ENCODE data around the gene SLC38A3. TPM values are rescaled to one million over a fixed set of nuclear protein-coding genes. Genes with fewer than 3 reads are reported as not detected.

SLC38A3 gene
- total and polyA plus RNA-seq, 2 experiments from 2014 or later: 0.28 to 1.3 TPM

DNA sequence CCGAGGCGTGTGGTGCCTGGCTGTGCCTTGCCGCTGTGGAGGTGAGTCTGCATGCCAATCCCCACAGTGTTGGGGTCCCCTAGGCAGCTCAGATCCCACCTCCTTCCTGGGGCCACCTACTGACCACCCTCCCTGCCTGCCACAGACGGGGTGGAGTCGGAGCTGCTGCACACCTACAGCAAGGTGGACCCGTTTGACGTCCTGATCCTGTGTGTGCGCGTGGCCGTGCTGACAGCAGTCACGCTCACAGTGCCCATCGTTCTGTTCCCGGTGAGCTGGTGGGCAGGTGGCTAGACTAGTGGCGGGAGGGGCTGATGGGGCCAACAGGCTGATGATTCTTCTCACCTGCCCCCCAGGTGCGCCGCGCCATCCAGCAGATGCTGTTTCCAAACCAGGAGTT, 13.4 kb downstream of the SLC38A3 start:
- Histone ChIP-seq H3K27me3 (ENCODE audit: insufficient read depth) (no peaks in the 10 kb centered on the region), H3K36me3 (ENCODE audit: insufficient read depth) (no peaks in the 10 kb centered on the region), H3K79me2 (replicated peaks; ENCODE audit: insufficient read depth) (no peaks in the 10 kb centered on the region), H3K4me2 (no peak overlapping the region), H3K4me3 (no peak overlapping the region), H3F3A (replicated peaks; ENCODE audit: low read depth) (0 out of 2 replicates have a peak, but pooled peaks cover 7% of the 10 kb centered on the region), H3K9me2 (ENCODE audit: insufficient read depth) (no peaks in the 10 kb centered on the region), H3K4me1 (ENCODE audit: insufficient read depth) (no peaks in the 10 kb centered on the region), H4K20me1 (replicated peaks; ENCODE audit: insufficient read depth) (no peaks in the 10 kb centered on the region), H3K27ac (ENCODE audit: low read depth) (no peak overlapping the region), H2AFZ (no peak overlapping the region)
- TF ChIP-seq ZNF331 (CRISPR knock-in tag; IDR thresholded peaks at IDR 0.05; ENCODE audit: low read depth) (no peak), POLR2AphosphoS5 (IDR thresholded peaks at IDR 0.05; ENCODE audit: low read depth) (no peak), STAT1 (IDR thresholded peaks at IDR 0.05; ENCODE audit: unreplicated experiment) (no peak), CREB1 (CRISPR knock-in tag; IDR thresholded peaks at IDR 0.05; ENCODE audit: low read depth) (no peak), ZNF114 (CRISPR knock-in tag; IDR thresholded peaks at IDR 0.05) (no peak), NANOG (IDR thresholded peaks at IDR 0.05; ENCODE audit: borderline replicate concordance) (no peak), EZH2 (IDR thresholded peaks at IDR 0.05; ENCODE audit: low read depth, unreplicated experiment) (no peak), EZH2phosphoT487 (IDR thresholded peaks at IDR 0.05; ENCODE audit: unreplicated experiment) (no peak), JUNB (IDR thresholded peaks at IDR 0.05; ENCODE audit: unreplicated experiment) (no peak)
- TF ChIP-seq, protein P1, sequence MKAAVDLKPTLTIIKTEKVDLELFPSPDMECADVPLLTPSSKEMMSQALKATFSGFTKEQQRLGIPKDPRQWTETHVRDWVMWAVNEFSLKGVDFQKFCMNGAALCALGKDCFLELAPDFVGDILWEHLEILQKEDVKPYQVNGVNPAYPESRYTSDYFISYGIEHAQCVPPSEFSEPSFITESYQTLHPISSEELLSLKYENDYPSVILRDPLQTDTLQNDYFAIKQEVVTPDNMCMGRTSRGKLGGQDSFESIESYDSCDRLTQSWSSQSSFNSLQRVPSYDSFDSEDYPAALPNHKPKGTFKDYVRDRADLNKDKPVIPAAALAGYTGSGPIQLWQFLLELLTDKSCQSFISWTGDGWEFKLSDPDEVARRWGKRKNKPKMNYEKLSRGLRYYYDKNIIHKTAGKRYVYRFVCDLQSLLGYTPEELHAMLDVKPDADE (IDR thresholded peaks at IDR 0.05): no peak
- TF ChIP-seq, protein P2, sequence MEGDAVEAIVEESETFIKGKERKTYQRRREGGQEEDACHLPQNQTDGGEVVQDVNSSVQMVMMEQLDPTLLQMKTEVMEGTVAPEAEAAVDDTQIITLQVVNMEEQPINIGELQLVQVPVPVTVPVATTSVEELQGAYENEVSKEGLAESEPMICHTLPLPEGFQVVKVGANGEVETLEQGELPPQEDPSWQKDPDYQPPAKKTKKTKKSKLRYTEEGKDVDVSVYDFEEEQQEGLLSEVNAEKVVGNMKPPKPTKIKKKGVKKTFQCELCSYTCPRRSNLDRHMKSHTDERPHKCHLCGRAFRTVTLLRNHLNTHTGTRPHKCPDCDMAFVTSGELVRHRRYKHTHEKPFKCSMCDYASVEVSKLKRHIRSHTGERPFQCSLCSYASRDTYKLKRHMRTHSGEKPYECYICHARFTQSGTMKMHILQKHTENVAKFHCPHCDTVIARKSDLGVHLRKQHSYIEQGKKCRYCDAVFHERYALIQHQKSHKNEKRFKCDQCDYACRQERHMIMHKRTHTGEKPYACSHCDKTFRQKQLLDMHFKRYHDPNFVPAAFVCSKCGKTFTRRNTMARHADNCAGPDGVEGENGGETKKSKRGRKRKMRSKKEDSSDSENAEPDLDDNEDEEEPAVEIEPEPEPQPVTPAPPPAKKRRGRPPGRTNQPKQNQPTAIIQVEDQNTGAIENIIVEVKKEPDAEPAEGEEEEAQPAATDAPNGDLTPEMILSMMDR (conservative IDR thresholded peaks at IDR 0.05; ENCODE audit: low read depth in 2 of 2): no peak
- TF ChIP-seq, protein P3, sequence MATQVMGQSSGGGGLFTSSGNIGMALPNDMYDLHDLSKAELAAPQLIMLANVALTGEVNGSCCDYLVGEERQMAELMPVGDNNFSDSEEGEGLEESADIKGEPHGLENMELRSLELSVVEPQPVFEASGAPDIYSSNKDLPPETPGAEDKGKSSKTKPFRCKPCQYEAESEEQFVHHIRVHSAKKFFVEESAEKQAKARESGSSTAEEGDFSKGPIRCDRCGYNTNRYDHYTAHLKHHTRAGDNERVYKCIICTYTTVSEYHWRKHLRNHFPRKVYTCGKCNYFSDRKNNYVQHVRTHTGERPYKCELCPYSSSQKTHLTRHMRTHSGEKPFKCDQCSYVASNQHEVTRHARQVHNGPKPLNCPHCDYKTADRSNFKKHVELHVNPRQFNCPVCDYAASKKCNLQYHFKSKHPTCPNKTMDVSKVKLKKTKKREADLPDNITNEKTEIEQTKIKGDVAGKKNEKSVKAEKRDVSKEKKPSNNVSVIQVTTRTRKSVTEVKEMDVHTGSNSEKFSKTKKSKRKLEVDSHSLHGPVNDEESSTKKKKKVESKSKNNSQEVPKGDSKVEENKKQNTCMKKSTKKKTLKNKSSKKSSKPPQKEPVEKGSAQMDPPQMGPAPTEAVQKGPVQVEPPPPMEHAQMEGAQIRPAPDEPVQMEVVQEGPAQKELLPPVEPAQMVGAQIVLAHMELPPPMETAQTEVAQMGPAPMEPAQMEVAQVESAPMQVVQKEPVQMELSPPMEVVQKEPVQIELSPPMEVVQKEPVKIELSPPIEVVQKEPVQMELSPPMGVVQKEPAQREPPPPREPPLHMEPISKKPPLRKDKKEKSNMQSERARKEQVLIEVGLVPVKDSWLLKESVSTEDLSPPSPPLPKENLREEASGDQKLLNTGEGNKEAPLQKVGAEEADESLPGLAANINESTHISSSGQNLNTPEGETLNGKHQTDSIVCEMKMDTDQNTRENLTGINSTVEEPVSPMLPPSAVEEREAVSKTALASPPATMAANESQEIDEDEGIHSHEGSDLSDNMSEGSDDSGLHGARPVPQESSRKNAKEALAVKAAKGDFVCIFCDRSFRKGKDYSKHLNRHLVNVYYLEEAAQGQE (IDR thresholded peaks at IDR 0.05; ENCODE audit: unreplicated experiment): no peak
- TF ChIP-seq, protein P4, sequence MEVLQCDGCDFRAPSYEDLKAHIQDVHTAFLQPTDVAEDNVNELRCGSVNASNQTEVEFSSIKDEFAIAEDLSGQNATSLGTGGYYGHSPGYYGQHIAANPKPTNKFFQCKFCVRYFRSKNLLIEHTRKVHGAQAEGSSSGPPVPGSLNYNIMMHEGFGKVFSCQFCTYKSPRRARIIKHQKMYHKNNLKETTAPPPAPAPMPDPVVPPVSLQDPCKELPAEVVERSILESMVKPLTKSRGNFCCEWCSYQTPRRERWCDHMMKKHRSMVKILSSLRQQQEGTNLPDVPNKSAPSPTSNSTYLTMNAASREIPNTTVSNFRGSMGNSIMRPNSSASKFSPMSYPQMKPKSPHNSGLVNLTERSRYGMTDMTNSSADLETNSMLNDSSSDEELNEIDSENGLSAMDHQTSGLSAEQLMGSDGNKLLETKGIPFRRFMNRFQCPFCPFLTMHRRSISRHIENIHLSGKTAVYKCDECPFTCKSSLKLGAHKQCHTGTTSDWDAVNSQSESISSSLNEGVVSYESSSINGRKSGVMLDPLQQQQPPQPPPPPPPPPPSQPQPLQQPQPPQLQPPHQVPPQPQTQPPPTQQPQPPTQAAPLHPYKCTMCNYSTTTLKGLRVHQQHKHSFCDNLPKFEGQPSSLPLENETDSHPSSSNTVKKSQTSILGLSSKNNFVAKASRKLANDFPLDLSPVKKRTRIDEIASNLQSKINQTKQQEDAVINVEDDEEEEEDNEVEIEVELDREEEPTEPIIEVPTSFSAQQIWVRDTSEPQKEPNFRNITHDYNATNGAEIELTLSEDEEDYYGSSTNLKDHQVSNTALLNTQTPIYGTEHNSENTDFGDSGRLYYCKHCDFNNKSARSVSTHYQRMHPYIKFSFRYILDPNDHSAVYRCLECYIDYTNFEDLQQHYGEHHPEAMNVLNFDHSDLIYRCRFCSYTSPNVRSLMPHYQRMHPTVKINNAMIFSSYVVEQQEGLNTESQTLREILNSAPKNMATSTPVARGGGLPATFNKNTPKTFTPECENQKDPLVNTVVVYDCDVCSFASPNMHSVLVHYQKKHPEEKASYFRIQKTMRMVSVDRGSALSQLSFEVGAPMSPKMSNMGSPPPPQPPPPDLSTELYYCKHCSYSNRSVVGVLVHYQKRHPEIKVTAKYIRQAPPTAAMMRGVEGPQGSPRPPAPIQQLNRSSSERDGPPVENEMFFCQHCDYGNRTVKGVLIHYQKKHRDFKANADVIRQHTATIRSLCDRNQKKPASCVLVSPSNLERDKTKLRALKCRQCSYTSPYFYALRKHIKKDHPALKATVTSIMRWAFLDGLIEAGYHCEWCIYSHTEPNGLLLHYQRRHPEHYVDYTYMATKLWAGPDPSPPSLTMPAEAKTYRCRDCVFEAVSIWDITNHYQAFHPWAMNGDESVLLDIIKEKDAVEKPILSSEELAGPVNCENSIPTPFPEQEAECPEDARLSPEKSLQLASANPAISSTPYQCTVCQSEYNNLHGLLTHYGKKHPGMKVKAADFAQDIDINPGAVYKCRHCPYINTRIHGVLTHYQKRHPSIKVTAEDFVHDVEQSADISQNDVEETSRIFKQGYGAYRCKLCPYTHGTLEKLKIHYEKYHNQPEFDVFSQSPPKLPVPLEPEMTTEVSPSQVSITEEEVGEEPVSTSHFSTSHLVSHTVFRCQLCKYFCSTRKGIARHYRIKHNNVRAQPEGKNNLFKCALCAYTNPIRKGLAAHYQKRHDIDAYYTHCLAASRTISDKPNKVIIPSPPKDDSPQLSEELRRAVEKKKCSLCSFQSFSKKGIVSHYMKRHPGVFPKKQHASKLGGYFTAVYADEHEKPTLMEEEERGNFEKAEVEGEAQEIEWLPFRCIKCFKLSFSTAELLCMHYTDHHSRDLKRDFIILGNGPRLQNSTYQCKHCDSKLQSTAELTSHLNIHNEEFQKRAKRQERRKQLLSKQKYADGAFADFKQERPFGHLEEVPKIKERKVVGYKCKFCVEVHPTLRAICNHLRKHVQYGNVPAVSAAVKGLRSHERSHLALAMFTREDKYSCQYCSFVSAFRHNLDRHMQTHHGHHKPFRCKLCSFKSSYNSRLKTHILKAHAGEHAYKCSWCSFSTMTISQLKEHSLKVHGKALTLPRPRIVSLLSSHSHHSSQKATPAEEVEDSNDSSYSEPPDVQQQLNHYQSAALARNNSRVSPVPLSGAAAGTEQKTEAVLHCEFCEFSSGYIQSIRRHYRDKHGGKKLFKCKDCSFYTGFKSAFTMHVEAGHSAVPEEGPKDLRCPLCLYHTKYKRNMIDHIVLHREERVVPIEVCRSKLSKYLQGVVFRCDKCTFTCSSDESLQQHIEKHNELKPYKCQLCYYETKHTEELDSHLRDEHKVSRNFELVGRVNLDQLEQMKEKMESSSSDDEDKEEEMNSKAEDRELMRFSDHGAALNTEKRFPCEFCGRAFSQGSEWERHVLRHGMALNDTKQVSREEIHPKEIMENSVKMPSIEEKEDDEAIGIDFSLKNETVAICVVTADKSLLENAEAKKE (CRISPR knock-in tag; IDR thresholded peaks at IDR 0.05): no peak
- Mint-ChIP-seq H3K4me3 (no peak overlapping the region), H3K9me3 (no peaks in the 10 kb centered on the region), H3K4me1 (no peaks in the 10 kb centered on the region), H3K27me3 (ENCODE audit: insufficient read depth, low read depth, poor library complexity) (peaks cover 10% of the 10 kb centered on the region), H3K27ac (no peak overlapping the region), H3K36me3 (ENCODE audit: low read depth) (no peaks in the 10 kb centered on the region)
- no peak for DNase-seq (ENCODE audit: low spot score)
- ATAC-seq: no peak

Data from GM23338 (cell line).